ENCODE measurements around the gene TRIM52. TPM values are rescaled to one million over a fixed set of nuclear protein-coding genes. Genes with fewer than 3 reads are reported as not detected.
"Not testable (repeated sequence)": the region's sequence is repeated elsewhere in the genome, so short reads cannot be mapped to it uniquely, and the experiment has no call there.

Gene TRIM52
- polyA plus RNA-seq, 2 donors = 3.0 to 7.6 TPM

GRCh38 chr5:181209006-181209405 is 51.9 kb downstream of the TRIM52 start:
- not testable (repeated sequence) for H3K4me3 ChIP-seq (ENCODE audit: low read depth in 1 of 2, low read length in 2 of 2); H3K27me3 ChIP-seq (ENCODE audit: control insufficient read depth in 1 of 2, insufficient read depth in 2 of 2, low read length in 2 of 2); H3K27ac ChIP-seq (ENCODE audit: low read depth in 2 of 2, low read length in 1 of 2); H3K4me1 ChIP-seq (ENCODE audit: control insufficient read depth in 2 of 2, insufficient read depth in 2 of 2, low read length in 1 of 2); H3K9me3 ChIP-seq (ENCODE audit: control insufficient read depth in 2 of 2, insufficient read depth in 1 of 2, low read depth in 1 of 2, low read length in 1 of 2); H3K36me3 ChIP-seq (ENCODE audit: control insufficient read depth in 2 of 2, insufficient read depth in 2 of 2, low read length in 1 of 2)
- WGBS, 2 donors = 81 to 88% methylated on average over 23 to 24 of the region's 24 CpGs

- no peaks in the 10 kb centered on the region for H3K27me3 ChIP-seq (ENCODE audit: control insufficient read depth in 1 of 2, insufficient read depth in 2 of 2, low read length in 2 of 2)
- WGBS, 2 donors = 40 to 46% methylated on average over 3 of the region's 3 CpGs
- no peak overlapping the region for H3K4me3 ChIP-seq (ENCODE audit: low read depth in 1 of 2, low read length in 2 of 2)
- no peak overlapping the region for H3K27ac ChIP-seq (ENCODE audit: low read depth in 2 of 2, low read length in 1 of 2)
- no peaks in the 10 kb centered on the region for H3K9me3 ChIP-seq (ENCODE audit: control insufficient read depth in 2 of 2, insufficient read depth in 1 of 2, low read depth in 1 of 2, low read length in 1 of 2)
- peaks cover 0 to 14% of the 10 kb centered on the region in 2 donors for H3K4me1 ChIP-seq (ENCODE audit: control insufficient read depth in 2 of 2, insufficient read depth in 2 of 2, low read length in 1 of 2)
- H3K36me3 ChIP-seq (ENCODE audit: control insufficient read depth in 2 of 2, insufficient read depth in 2 of 2, low read length in 1 of 2) = no peaks in the 10 kb centered on the region
Measured at GRCh38 chr5:181207960-181208253, 53.0 kb downstream of the TRIM52 start.

DNA sequence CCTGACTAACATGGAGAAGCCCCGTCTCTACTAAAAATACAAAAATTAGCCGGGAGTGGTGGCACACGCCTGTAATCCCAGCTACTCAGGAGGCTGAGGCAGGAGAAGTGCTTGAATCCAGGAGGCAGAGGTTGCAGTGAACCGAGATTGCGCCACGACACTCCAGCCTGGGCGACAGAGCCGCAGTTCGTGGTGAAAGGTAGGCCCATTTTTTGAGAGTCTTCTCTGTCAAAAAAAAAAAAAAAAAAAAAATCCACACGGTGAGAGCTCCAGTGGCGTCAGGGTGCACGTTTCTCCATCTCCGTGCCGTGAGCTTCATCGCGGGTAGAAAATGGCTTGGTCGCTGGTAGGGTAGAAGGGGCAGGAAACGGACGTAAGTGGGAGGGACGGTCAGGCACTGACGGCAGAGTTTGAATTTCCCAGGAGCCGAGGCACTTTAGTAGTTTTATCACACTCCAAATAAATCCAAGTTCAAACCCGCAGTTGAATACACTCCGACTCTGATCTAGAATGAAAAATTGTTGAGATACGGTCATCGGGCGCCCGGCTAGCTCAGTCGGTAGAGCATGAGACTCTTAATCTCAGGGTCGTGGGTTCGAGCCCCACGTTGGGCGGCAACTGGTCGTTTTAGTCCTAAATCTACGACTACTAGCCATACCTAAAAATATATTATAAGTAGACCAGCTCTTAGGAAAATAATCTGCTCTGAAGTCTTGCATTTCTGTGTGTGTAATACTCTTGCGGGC is 53.6 kb downstream of the TRIM52 start:
- Histone ChIP-seq H3K27ac (ENCODE audit: low read depth in 2 of 2, low read length in 1 of 2) (peak overlapping the region; percentile 47 to 86), H3K4me1 (ENCODE audit: control insufficient read depth in 2 of 2, insufficient read depth in 2 of 2, low read length in 1 of 2) (peaks cover 0 to 14% of the 10 kb centered on the region in 2 donors), H3K27me3 (ENCODE audit: control insufficient read depth in 1 of 2, insufficient read depth in 2 of 2, low read length in 2 of 2) (no peaks in the 10 kb centered on the region), H3K36me3 (ENCODE audit: control insufficient read depth in 2 of 2, insufficient read depth in 2 of 2, low read length in 1 of 2) (no peaks in the 10 kb centered on the region), H3K9me3 (ENCODE audit: control insufficient read depth in 2 of 2, insufficient read depth in 1 of 2, low read depth in 1 of 2, low read length in 1 of 2) (no peaks in the 10 kb centered on the region), H3K4me3 (ENCODE audit: low read depth in 1 of 2, low read length in 2 of 2) (peak overlapping the region; percentile 54 to 61)
- WGBS, 2 donors = 0% methylated on average over 36 of the region's 36 CpGs

DNA sequence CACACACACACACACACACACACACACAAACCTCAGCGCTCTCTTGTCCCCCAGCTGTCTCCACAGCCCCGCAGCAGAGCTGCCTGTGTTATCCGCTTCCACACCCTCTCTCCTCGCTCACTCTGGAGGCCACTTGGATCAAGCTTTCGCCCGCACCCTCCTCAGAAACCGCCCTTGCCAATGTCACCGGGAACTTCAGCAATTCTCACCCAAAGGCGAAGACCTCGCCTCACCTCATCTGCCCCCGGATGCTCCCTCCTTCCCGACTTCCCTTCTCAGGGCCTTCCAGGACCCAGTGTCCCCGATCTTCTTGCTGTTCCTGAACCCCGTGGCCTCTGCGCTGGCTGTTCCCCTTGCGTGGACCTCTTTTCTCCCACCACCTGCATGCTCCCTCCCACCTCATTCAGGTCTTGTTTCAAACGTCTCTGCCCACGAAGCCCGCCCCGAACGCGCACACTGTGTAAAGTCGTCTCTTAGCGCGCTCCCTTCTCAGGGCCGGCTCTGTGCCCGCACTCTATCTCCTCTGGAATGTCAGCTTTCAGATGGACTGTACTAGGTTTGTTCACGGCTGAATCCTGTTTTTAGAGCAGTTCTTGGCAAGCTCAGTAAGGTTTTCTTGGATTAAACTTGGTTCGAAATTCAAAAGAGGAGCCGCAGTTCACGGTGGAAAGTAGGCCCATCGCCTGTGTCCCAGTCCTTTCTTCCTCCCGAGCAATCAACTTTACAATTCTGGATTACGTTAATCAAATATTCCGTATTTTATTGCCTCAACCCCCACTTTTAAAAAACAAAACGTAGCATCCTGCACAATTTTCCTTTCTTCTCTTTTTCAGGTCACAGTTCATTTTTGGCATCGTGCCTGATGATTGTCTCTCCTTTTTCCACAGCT is 54.9 kb downstream of the TRIM52 start:
- H3K27me3 ChIP-seq (ENCODE audit: control insufficient read depth in 1 of 2, insufficient read depth in 2 of 2, low read length in 2 of 2) = no peaks in the 10 kb centered on the region

More for the DNA sequence above, 54.9 kb downstream of the TRIM52 start:
- WGBS, 2 donors = 13 to 20% methylated on average over 37 of the region's 37 CpGs
- H3K4me1 ChIP-seq (ENCODE audit: control insufficient read depth in 2 of 2, insufficient read depth in 2 of 2, low read length in 1 of 2) = peaks cover 0 to 14% of the 10 kb centered on the region in 2 donors
- peak overlapping the region; percentile 61 to 77 for H3K4me3 ChIP-seq (ENCODE audit: low read depth in 1 of 2, low read length in 2 of 2)
- peaks cover 0 to 2% of the 10 kb centered on the region in 2 donors for H3K36me3 ChIP-seq (ENCODE audit: control insufficient read depth in 2 of 2, insufficient read depth in 2 of 2, low read length in 1 of 2)
- H3K27ac ChIP-seq (ENCODE audit: low read depth in 2 of 2, low read length in 1 of 2) = peak overlapping the region; percentile 65 to 66
- H3K9me3 ChIP-seq (ENCODE audit: control insufficient read depth in 2 of 2, insufficient read depth in 1 of 2, low read depth in 1 of 2, low read length in 1 of 2) = no peaks in the 10 kb centered on the region

Other genes starting within 250 kb of the TRIM52 start
- gene BTNL9, start 220.9 kb downstream of the TRIM52 start, polyA plus RNA-seq = 10 to 100 TPM in 1 of 2 donors, 1 to 10 TPM in 1; 4.8 to 18.5 TPM
- gene OR2V1, start 130.0 kb downstream of the TRIM52 start, polyA plus RNA-seq = not detected
- gene OR2V2, start 113.6 kb downstream of the TRIM52 start, polyA plus RNA-seq = not detected
- 10 to 100 TPM; 26.9 to 33.8 TPM for gene TRIM7, start 55.9 kb downstream of the TRIM52 start, polyA plus RNA-seq
- gene TRIM41, start 37.9 kb downstream of the TRIM52 start, polyA plus RNA-seq = 10 to 100 TPM; 14.2 to 19.5 TPM
- 1,000 to 10,000 TPM; 1,414 to 2,271 TPM for gene RACK1, start 17.2 kb downstream of the TRIM52 start, polyA plus RNA-seq
- gene OR4F3, start 106.1 kb upstream of the TRIM52 start, polyA plus RNA-seq = not detected

Data from esophagus (tissue), 2 donors.